Left renal pelvis (tissue), 4 donors: Measurements from ENCODE around the gene GASK1B. TPM values are rescaled to one million over a fixed set of nuclear protein-coding genes. Genes with fewer than 3 reads are reported as not detected.
A peak's percentile ranks its signal among the peaks of the same experiment; 100 is the strongest.

Experiments used
- DNase-seq, 4 donors: peaks; one replicate each; pipeline ENCODE4 v3.0.0-alpha.2; 2013; ENCODE audit warnings: low read depth in 4 of 4, low spot score in 3 of 4
- polyA plus RNA-seq, 4 donors: library from polyadenylated mRNA; unstranded; fragments of 120-200 nt; gene quantifications; one replicate each; pipeline ENCODE4 v1.2.1, GENCODE V29; 2013; ENCODE audit not compliant: insufficient read length in 4 of 4

GASK1B gene
- polyA plus RNA-seq, 4 donors: 28.0 to 48.4 (median 44.5) TPM

DNA sequence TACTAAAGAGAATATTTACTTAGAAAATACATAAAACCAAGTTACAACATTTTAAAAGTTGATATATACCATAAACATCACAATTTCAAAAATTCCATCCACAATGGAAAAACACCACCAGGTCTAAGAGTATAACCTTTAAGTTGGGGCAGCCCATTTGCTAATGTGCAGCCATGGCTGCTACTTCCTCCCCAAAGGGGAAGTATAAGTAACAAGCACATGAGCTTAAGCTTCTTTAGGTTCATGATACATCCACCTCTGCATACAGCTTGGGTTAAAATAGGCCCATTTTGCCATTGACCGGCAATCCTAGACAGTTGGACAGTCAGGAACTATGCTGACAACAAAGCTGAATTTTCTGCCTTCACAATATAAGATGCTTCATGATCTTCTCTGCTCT is 16.6 kb upstream of the GASK1B start:
- no peak for DNase-seq

DNA sequence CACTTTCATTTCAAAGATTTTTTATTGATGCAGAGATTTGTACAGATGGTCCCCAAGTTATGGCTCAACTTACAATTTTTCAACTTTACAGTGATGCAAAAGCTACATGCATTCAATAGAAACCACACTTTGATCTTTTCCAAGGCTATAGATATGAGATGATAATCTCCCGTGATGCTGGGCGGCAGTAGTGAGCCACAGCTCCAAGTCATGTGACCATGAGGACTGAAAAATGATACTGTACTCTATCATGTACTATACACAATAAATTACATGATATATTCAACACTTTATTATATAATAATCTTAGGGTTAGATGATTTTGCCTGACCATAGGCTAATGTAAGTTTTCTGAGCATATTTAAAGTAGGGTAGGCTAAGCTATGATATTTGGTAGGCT is 14.0 kb upstream of the GASK1B start:
- no peak for DNase-seq

DNA sequence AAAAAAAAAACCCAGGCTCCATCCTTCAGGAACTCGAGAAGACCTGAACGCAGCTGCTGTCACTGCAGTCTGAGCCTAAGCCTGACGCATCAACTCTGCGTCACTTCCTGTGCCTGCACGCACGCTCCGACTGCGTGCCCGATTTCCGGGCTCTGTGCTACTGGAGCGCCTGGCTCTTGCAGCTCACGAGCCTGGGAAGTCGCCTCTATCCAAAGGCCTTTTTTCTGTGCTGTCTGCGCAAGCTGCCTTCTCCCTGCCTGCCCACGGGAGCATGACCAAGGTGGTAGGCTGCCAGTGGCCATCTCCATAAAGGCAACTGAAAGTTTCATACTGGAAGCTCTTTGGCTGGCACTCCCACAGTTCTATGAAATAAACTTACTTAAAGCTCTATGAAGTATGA is 9.9 kb upstream of the GASK1B start:
- DNase-seq: no peak

DNA sequence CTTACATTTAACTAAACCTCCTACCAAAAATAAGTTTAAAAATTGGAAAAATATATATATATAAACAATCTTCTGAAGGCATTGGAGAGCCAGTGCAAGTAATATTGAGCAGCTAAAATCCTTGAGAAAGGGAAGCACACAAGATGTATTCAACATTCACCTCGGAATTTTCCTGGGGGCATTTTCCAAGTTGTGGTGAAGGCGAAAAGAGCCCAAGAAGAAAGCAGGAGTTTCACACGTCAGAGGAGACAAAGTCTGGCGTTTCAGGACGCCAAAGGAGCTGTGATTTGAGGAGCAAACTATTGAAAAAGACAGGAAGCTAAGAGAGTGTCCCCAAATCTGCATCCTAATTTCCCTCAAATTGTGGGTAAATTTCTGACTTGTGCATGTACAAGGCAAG is 9.1 kb upstream of the GASK1B start:
- DNase-seq: no peak

DNA sequence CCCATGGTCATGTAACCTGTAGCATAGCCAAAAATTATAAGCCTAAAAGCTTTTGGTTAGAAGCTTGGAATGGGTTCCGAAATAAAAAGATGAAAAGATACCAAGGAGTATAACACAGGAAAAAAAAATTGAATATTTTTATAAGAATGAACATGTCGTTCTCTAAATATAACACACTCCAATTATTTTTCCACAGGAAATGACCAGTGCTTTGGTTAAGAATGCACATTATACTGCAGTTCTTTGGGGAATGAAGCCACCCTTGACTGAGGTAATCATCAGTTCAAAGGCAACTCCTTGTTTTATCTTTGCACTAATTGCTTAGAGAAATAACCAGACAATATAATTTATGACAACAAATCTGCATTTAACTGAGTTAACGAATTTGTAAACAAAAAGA is 6.6 kb upstream of the GASK1B start:
- no peak for DNase-seq

DNA sequence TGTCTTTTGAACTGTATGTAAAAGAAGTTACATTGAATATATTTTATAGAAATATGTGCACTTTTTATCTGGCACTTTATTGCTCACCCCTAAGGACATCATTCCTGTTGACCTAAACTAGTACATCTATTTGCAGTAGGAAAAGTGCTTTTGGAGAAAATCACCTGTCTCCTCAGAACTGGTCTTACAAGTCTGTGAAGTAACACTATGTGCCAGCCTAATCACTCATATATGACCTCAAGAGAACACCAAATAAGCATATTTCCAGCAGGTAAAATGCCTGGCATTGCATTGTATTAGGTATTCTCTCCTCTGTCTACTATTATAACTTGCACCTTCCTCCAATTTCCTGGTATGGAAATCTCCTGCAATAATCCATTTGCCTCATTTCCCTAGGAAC is 4.0 kb upstream of the GASK1B start:
- DNase-seq: no peak

DNA sequence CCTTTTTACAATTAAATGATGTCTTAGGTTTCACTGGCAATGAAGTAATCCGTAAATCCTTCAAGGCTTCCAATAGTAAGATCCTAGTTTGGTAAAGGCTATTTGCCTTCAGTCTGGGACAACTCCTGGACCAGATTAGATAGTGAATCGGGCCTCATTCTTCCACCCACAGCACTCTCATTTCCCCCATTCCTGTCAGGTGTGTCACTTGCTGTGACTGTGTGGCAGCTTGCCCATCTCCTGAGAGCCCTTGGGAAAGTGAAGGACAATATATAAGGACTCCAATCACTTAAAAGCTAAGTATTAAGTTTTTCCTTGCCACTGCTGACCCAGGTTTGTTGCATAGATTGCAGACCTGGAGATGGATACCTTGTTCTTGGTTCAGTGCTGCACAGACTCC is 3.3 kb upstream of the GASK1B start:
- DNase-seq: no peak

DNA sequence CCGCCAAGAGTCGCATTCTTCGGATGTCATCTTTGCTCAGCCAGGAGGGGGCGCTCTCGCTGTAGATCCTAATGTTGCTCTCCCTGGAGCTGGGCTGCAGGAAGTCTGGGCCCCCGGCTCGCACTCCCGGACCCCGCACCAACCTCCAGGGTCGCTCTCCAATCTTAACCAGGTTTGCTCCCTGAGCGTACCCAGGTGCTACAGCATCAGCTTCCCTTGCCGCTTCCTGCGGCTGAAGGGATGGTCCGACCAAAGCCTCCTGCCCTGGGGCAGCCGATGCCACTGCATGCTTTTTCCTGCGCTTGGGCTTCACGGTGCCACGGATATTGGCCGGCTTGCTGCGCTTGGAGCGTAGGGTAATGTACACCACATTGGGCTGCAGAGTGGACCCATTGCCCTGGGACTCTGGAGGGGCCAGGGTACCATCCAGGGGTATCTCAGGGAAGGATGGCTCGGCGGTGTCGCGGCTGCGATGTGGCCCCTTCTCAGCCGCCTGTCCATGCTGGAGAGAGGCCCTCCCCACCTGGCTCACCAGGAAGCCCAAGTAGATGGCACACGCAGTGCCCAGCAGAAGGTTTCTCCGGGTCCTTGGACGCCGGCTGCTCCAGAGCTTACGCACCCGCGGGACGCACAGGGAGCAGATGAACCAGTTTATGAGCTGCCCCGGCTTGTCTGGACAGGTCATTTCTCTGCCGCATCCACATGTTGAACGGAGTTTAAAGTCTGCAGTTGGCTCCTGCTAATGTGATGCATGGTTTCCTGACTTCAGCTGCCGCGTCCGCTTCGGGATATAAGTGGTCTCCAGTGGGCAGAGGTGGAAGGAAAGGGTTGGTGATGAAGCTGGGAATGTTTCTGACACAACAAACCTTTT is 1.9 kb downstream of the GASK1B start:
- DNase-seq: no peak

DNA sequence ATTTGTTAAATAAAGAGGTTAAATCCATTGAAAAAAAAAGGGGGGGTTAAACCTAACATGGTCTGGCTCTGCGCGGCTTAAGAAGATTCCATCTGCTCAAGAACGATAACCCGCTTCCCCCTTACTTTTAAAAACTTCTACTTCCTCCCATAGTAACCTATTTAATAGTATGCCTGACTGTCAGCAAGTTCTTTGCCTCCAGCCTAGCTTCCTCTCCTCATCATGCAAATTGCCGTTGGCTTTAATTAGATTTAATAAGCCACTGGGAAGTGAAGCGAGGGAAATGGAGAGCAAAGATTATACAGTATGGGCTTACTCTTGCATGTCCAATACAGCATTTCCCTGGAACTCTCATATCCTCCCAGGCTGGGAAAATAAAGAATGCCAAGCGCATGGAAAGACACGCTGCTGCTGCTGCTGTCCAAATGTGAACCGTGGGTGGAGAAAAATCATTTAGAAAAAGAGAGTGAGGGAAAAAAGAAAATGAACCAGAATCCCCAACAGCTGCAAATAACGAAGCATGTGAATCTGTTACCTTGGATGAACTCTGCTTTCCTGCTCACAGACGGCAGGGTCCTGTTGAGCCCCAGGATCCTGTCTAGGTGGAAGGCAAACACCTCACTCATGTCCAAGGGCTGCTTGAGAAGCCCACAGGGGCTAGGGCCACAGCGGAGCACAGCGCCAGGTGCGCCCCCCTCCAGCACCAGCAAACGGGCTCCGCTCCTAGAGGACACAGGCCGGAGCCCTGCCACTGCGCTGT is 2.7 kb downstream of the GASK1B start:
- DNase-seq: peak in 1 of 4 donors; percentile 25

DNA sequence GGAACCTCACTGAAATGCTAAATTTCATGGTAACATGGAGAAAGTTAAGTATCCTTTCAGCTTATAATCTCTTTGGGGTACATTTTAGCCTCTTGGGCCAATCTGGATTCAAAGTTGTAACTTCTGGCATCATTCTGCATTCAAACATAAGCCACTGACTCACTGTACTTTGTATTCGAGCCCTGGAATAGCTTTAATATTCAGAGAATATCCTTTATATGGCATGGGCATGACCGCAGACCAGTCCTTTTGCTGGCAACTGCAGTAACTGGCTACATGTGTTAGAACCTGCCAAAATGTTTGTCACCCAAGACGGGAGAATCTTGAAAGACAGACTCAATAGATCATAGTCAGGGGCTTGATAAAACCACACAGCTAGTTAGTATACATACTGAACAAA is 3.3 kb downstream of the GASK1B start:
- DNase-seq: no peak

DNA sequence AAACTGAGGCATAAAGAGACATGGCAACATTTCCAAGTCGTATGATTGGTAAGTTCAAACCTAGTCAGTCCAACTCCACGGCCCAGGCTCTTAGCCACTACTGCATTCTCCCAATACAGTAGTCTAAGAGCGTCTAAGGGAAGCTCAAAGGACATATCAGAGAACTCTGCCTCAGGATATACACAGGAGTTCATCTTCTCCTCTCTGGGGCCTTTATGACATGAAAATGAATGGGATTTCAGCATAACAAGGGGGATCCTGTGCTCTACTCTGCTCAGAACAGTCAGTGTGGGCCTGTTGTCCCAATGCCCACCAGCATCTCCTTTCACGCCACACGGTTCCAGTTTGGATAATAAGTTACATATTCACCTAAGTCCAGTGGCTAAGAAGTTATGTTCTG is 4.2 kb downstream of the GASK1B start:
- DNase-seq: no peak

DNA sequence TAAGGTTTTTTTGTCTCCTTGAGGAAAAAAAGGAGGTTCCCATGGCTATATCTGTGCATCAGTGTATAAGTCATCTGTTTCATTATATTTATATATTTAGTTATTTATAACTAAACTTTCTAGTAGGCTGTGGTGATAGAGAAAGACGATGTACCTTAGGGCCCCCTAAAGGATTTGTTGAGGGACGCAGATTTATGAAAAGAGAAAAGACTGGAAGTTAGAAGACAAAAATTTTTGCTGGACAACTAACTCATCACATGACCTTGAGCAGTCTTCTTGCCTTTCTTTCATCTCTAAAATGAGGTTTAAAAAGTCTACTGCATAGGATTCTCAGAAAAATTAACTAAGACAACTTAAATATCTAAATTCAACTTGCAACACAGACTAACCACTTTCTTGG is 6.1 kb downstream of the GASK1B start:
- DNase-seq: no peak

DNA sequence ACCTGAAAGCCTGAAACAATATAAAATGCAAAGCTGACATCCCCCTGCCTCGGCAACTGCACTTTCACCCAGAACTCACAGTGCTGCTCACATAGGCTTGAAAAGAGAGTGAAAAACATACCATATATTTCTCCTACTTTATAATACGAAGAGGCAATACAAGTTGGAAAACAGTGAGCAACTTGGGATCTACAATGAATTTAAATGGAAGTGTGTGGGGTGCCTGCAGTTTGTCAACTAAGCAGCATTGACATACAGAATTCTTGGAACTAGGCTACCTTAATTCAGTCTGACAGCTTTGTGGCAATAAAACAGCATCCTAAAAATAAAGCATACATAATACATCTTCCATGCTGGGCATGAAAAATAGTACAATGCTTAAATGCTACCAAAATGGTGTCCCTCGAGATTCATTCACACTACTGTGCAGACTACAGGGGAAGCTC is 8.0 kb downstream of the GASK1B start:
- no peak for DNase-seq

DNA sequence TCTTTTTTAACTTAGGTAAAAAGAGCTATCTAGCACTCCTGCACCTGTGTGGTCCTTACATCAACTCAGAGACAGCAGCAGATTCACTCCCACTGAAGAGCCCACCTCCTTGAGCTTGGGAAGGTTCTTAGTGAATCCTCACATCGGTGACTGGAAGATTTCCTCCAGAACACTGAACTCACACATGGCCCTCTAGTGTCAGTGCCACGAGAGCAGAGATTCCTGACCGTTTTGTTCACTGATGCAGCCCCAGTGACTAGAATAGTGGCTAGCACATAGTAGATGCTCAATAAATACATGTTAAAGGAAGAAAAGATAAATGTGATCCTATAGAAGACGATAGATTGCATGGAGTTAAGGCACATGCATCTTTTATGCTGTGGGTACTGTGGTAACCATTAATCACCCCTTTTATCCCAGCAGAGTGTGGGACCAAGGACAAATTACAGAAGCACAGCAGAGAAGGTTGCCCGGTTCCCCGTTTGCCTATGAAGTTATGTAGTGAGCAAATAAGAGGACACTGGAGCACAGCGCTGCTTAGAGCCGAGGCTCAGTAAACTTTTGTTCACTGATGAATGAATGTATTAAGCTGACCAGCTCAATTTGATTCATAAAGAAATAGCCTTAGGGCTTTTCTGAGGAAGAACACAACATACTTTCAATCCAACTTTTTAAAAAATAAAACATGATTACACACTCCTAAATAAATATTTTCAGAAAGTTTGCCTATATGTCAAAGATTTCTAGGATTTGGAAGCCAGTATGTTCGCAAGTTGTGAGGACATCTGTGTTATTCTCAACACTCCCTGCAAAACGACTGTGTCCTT is 8.7 kb downstream of the GASK1B start:
- no peak for DNase-seq

DNA sequence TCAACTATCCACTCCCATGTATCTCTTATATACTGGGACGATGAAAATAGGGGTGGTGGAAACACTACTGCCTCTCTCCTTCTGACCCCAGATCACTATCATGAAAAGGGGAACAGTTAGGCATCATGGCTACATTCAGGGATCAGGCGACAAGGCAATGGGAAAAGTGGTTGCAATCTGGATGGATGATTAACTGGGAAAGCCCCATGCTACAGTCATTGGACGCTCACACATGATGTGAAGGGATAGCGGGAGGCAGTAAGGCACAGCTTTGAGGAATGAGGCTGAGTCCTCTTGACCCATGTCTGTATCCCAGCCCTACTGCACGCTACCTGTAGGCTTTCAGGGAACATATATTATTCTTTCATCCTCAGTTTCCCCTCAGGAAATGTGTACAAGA is 10.2 kb downstream of the GASK1B start:
- no peak for DNase-seq

DNA sequence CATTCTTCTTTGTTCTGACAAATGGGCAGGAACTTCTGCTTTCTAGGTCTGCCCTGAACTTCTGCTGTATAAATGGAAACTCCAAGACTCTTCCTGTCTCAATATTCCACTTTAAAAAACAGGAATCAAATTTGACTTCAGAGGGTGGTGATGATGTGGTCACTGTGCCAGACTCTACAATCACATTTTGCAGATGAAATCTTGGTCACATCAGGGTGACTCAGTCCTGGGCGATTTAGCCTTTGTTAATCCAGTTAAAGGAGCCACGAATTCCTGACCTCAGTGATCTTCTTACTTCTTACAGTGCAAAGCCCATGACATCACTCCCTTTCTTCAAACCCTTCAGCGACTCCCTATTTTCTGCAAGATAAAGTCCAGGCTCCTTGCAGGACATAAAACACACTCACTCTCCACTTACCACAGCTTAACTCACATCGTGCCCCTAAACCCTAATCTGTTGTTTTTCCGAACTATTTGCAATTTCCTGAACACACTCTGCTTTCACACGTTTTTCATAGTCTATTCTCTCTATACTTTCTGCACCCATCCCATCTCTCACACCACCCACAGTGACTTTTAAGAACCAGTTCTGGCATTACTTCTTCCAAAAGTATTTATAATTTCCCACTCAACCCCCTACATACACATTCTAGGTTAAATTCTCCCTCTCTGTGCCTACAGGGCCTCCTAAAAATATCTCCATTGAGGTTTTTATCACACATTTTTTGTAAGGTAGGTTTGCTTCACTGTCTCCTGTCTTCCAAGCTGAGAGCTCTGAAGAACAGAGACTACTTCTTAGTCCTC is 11.1 kb downstream of the GASK1B start:
- DNase-seq: no peak

DNA sequence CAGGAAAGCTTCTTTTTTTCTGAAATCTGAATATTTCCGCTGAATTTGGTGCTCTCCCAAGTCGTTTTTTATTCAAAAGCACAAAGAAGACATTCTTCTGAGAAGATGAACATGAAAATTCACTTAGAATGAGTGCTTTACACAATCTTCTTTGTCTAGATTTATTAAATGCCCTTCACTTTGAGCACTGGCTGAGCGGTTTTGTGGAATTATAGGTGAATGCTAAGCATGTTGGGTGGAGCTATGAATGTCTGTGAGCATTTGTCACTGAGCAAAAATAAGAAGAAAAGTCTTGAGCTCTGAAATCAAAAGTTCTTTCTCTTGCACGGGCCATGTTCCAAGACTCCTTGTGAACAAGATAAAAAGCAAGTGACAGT is 13.1 kb downstream of the GASK1B start:
- no peak for DNase-seq

DNA sequence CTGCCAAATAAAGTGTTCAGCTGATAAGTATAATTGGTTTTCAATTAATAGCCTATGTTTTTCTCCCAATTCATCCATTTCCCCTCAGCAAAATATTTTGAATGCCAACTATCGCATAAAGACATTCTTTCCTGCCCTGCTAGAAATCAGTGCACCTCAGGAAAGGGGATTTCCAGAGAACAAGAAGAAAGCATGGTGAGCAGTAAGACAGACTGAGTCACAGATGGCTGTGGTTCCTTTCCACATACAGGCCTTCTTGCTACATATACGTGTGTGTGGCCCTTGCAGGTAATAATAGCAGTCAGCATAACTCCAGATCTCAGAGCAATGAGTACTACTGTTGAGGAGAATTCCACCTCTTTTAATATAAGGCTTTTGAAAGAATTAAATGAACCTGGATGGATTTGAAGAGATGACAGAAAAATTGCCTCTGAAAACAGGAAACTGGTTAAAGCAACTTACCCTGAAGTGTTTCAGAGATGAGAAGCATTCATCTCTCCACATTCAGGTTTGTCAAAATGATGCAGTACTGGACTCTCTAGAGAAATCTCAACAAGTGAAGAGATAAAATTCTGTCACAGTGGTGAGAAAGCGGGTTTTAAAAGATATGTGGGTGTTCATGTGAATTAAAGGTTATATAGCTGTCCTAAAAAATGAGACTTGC is 13.6 kb downstream of the GASK1B start:
- no peak for DNase-seq

DNA sequence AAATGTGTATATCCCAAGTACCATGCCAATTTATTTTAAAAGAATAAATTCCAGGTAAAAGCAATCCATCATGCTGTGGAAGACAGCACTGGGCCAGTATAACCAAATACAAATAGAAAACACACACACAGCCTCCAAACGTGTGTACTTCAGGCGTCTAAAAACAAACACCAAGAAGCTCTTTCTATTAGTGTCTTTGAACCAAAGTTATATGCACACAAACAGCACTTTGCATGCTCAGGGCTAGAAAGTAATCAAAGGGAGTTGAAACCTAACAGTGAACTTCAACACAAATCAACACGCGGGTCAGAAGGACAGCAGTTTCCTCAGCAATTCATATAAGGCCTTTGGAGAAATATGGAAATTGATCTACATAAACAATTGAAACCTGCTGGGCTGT is 15.4 kb downstream of the GASK1B start:
- DNase-seq: no peak
